COLO829 (cell line): ENCODE results near the gene AMY1C.
"Not testable (repeated sequence)": the region's sequence is repeated elsewhere in the genome, so short reads cannot be mapped to it uniquely, and the experiment has no call there.

Experiments
- DNase-seq: peaks from one replicate; pipeline ENCODE4 v3.0.0; 2012; ENCODE audit warnings: low spot score

Gene AMY1C

GRCh38 chr1:103749598-103749997, at the start of gene AMY1C:
AMY1C (plus strand) TSS chr1:103749898; CDS start chr1:103750470, 572 bp downstream.
- not testable (repeated sequence) for DNase-seq

GRCh38 chr1:103700669-103701068, 49.0 kb upstream of the AMY1C start:
- DNase-seq = not testable (repeated sequence)

GRCh38 chr1:103701256-103701655, 48.4 kb upstream of the AMY1C start:
- not testable (repeated sequence) for DNase-seq

- DNase-seq = not testable (repeated sequence)
Measured at GRCh38 chr1:103707670-103708069, 42.0 kb upstream of the AMY1C start.

- not testable (repeated sequence) for DNase-seq
Measured at GRCh38 chr1:103710381-103710780, 39.3 kb upstream of the AMY1C start.

- DNase-seq = not testable (repeated sequence)
Measured at GRCh38 chr1:103717404-103717803, 32.3 kb upstream of the AMY1C start.

GRCh38 chr1:103721473-103721872, 28.2 kb upstream of the AMY1C start:
- DNase-seq = not testable (repeated sequence)

- not testable (repeated sequence) for DNase-seq
Measured at GRCh38 chr1:103735334-103735733, 14.4 kb upstream of the AMY1C start.

GRCh38 chr1:103738031-103738430, 11.7 kb upstream of the AMY1C start:
- DNase-seq = not testable (repeated sequence)

GRCh38 chr1:103744449-103744848, 5.2 kb upstream of the AMY1C start:
- DNase-seq = not testable (repeated sequence)

- not testable (repeated sequence) for DNase-seq
Measured at GRCh38 chr1:103745040-103745439, 4.7 kb upstream of the AMY1C start.

- DNase-seq = not testable (repeated sequence)
Measured at GRCh38 chr1:103748273-103748672, 1.4 kb upstream of the AMY1C start.

- DNase-seq = no peak
Measured at GRCh38 chr1:103761896-103762295, 12.2 kb downstream of the AMY1C start.

- no peak for DNase-seq
Measured at GRCh38 chr1:103779932-103780331, 30.2 kb downstream of the AMY1C start.

GRCh38 chr1:103783944-103784377, 34.3 kb downstream of the AMY1C start:
- no peak for DNase-seq

GRCh38 chr1:103788377-103788776, 38.7 kb downstream of the AMY1C start:
- peak; percentile 0 for DNase-seq

GRCh38 chr1:103790172-103790571, 40.5 kb downstream of the AMY1C start:
- DNase-seq = no peak
